Activated CD8-positive, alpha-beta memory T cell treated with anti-CD3 and anti-CD28 coated beads for 4 hours (primary cell): ENCODE results near the gene SDK1.
A peak's percentile ranks its signal among the peaks of the same experiment; 100 is the strongest.
"Not testable (repeated sequence)": the region's sequence is repeated elsewhere in the genome, so short reads cannot be mapped to it uniquely, and the experiment has no call there.

Experiments
- DNase-seq, 2 donors: peaks; one replicate each; pipeline ENCODE4 v3.0.0-alpha.2; 2020; ENCODE audit warnings: low read depth in 2 of 2

Gene SDK1

DNA sequence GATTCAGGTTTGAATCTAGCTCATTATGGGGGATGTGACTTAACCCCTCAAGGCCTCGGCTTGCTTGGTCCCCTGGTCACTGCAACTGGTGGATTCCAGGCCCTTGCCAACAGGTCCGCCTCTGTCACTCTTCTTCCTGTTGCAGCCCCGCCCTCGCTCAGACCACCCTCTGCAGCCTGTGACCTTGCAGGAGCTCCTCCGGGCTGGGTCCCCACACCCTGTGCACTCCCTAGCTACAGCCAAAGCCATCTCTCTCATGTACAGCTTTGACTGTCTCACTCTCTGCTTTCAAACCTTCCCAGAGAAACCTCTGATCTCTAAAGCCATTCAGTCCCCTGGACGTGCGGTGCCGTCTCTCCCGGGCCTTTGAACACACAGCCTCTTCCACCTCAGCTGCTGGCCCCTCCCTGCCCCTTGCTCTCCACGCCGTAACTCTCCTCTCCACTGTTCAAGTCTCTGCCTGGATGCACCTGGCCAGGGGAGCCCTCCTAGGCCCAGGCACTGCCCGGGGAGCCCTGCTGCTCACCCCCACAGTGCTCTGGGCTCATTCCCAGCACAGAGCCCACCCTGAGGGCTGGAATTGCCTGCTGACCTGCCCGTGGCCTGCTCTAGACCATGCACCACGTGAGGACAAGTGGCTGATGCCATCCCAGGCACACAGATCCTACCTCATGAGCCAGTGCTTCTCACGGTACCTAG, 895.2 kb downstream of the SDK1 start:
- DNase-seq, result no peak

DNA sequence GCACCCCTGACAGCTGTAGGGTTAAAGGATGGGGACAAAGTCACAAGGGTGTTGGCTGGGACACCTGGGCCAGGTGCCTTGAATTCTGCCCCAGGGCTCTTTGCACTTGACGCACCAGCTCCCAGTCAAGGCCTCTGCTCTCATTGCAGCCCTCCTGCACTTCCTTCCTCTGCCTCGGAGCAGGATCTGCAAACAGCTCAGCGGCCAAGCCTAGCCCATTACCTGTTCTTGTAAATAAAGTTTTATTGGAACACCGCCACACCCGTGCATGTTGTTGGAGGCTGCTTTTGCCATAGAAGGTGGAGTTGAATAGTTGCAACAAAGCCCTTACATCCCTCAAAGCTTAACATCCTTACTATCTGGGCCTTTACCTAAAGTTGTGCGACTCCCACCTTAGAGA, 897.2 kb downstream of the SDK1 start:
- no peak for DNase-seq

DNA sequence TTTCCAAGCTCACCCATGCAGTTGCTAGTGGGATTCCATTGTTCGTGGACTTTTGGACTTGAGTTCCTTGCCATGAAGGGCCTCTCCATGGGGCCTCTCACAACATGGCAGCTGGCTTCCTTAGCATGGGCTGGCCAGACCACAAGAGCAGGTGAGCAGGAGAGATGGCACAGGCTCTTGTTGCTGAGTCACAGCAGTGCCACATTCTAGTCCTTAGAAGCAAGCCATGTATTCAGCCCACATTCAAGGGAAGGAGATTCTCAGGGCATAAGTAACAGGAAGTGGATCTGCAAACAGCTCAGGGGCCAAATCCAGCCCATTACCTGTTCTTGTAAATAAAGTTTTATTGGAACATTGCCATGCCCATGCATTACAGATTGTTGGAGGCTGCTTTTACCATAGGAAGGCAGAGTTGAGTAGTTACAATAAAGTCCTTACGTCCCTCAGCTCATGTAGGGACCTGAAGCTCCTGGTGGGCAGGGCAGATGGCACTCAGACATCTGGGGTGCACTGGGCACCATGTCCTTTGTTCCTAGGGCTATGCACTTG, 899.6 kb downstream of the SDK1 start:
- DNase-seq, result no peak

DNA sequence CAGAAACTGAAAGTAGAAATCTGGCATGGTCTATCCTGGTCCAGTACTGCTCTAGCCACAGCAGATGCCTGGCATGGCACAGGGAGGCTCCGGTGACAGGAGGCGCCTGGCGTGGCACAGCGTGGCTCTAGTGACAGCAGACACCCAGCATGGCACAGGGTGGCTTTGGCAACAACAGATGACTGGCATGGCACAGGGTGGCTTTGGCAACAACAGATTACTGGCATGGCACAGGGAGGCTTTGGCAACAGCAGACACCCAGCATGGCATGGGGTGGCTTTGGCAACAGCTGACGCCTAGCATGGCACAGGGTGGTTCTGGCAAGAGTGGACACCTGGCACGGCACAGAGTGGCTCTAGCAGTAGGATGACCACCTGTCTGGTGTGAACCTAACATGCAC, 900.5 kb downstream of the SDK1 start:
- no peak for DNase-seq

DNA sequence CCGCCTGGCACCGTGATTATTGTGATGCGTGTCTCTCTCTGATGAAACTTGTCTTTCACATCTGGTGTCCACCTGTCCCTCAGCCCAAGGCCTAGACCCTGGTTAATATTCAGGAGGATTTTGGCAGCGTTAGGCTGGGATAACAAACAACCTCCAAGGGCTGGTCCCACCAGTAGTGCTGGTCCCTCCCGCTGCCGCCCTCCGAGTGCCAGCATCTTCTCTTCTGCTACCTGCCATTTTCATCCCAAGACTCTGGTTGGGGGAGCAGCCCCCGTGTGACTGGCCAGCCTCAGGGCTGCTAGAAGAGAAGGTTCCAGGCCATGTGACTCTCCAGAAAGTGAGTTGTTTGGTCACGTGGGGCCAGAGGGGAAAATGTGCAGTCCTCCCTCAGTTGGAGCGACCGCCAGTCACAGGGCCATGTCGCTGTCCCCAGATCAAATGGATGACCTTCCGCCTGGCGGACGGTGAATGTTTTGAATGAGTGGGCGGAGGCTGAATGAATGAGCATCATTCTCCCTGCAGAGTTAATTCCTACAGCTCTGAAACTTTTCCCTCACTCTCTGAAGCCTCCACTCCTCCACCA, 901.2 kb downstream of the SDK1 start:
- no peak for DNase-seq

DNA sequence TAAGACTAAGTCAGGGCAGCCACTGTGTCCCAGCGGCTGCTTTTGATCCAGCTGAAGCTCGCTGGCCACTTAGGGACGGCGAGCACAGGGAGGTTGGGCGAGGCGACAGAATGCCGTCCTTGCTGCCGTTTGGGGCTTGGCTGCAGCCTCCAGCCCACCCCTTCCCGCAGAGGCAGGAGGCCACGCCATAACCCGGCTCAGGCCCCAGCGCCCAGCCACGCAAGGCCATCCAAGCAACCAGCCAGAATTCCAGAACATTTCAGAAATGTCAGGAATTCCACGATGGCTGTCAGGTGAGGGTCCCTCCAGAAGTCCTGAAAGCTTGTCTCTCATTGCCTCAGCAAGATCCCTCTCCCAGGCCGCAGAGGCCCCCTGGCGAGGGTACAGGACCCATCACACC, 901.9 kb downstream of the SDK1 start:
- DNase-seq, result no peak

DNA sequence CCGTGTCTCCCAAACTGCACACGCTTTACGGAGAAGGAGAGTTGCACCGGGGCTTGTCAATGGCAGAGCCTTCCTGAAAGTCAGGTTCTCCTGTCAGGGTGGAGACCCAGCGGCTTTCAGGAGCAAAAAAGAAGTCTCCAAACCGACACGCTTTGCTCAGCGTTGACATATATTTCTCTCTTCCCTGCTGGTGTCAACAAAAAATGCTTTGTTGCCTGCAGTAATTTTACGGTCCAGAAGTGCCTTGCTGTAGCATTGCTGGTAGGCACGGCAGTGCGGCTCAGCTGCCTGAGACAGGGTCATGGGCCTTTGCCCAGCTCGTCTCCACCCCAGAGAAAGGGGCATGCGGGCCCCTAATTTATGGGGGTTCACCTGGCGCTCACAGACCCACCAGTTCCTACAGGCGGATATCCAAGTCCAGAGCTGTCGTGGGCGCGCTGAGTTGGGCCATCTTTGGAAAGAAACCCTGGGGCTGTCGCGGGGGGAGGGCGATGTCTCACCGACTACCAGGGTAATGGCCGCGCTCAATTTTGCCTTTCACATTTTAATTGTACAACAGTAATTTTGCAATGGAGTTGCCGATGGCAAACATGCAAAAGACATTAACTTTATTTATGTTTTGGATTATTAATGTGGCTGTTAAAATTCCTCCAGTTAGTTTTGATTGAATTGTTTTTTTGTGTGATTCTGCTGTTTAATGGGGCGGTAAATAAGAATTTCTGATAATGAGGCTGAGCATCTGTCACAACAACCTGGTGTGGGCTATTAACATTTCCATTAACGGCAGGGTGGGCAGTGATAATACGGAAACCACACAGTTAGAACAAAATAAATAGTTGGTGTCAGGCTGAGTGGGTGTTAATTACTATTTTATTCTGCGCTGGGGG, 902.8 kb downstream of the SDK1 start:
- no peak for DNase-seq

DNA sequence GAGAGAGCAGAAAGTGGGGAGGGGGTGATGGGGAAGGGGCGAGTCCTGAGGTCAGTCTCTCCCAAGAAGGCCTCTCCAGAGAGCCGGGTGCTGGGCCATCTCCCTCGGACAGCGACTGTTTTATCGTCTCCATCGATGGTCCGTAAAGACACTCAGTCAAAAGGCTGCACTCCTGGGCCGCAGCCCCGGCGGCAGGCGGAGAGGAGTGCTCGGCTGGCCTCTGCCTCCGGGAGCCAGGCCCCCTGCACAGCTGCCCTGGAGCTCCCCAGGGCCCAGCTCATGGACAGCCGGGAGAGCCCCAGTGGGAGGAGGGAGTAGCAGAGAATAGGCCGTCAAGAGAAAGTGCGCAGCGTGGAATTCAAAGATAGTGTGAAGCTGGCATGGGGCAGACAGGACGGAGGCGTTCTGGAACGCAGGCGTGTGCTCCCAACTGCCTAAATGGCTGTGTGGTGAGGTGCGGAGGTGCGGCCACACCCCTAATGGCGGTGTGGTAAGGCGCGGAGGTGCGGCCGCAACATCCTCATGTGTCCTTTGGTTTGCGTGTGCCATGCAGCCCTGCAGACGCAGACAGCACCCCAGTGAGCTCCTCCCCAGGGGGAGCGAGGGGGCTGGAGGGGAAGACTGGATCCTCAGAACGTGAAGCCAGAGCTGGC, 903.6 kb downstream of the SDK1 start:
- peak in 1 of 2 donors; percentile 9 for DNase-seq

DNA sequence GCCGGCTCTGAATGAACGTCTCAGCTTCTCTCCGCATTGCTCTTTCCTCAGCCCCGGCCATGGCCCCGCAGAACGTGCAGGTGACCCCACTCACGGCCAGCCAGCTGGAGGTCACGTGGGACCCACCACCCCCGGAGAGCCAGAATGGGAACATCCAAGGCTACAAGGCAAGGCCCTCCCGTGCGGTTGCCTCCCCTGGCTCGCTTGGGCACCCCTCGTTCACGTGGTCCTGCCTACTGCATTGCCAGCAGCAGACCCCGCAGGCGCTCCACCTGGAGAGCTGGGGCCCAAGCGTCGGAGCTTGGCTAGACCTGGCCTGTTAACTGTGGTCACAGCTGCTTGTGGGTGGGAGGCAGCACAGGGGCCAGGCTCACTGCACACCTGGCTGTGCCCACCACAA, 904.8 kb downstream of the SDK1 start:
- DNase-seq, result no peak

DNA sequence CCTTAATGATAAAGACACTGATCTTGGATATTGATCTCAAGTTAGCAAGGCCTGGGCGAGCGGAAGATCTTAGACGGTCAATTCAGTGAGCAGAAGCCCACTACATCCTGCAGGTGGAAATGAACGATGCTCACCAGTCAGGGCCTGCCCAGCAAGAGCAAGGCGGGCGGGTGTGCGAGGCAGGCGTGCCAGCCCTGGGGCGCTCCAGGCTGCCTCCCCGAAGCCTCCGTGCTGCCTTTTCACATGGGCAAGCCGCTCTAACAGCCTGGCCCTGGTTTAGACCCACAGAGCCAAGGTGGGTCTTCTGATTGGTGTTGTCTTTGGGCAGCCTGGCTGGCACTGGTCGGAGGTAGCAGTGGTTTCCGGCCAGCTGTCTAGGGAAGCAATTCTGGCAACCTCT, 906.0 kb downstream of the SDK1 start:
- DNase-seq, result no peak

DNA sequence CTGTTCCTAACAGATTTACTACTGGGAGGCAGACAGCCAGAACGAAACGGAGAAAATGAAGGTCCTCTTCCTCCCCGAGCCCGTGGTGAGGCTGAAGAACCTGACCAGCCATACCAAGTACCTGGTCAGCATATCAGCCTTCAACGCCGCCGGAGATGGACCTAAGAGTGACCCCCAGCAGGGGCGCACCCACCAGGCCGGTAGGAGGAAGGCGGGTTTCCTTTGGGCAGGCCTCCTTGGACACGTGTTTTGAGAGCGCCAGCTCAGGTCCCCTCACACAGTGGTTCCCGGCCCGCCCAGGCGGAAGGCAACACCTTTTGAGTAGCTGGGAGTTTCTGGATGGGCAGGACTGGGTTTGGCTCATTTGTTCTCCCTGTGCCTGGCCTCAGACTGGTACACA, 907.0 kb downstream of the SDK1 start:
- no peak for DNase-seq

DNA sequence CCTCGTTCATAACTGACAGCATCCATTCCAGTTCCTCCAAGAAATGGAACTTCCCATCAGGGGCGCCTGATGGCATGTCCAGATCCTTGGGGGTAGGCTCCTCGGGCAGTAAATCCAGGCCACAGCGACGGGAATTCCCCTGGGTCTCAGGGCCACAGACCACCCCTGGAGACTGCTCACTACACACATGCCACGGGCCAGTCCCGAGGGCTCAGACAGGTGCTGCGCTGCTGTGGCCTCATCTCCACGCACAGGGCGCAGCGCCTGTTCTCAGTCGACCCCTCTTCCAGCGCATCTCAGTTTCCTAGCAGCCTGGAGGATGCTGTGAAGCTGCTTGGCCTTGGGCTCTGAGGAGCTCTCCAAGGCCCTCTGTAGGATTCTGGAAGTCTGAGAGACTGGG, 907.5 kb downstream of the SDK1 start:
- no peak for DNase-seq

DNA sequence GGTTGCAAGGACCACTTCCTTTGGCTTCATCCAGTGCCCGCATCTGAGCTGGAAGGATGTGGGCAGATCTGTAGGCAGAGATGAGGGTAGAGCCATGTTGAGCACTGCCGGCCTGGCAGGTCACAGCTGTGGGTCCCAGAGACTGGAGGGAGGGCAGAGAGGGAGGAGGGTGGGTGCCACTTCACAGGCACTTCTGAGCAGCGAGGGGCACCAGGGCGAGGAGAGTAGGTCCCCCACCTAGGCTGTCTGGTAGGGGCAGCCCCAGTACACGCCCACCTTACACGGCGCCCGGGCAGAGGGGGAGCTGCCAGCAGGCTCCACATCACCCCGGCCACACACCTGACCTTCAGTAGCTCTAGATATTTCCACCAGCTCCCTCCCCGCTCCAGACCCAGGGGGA, 908.1 kb downstream of the SDK1 start:
- DNase-seq, result no peak

DNA sequence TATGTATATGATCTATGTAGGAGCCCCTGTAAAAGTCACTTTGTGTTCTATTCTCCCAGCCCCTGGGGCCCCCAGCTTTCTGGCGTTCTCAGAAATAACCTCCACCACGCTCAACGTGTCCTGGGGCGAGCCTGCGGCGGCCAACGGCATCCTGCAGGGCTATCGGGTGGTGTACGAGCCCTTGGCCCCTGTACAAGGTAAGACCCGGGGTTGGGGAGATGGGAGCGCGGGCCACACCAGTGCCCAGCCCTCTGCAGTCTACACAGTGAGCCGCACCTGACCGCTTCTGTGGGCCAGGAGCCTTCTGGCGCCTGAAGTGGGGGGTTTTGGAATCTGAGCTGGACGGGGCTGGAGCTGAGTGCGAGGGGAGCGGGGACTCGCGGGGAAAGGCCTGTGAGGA, 908.9 kb downstream of the SDK1 start:
- DNase-seq, result no peak

DNA sequence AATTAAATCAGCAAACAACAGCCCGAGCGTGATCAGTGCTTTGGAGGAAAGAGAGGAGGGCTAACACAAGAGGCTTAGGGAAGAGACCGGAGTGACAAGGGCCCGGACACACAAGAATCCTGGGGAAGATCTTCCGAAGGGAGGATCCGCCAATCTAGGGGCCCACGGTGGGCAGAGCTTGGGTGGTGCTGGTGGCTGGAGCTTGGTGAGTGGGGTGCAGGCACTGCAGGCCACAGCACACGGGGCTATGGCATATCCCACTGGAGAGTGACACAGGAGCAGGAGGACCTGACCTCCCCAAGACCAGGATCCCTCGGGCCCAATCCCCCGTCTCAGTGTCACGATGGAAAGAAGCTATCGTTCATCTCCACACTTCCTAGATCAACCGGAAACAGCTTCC, 909.8 kb downstream of the SDK1 start:
- DNase-seq, result no peak

DNA sequence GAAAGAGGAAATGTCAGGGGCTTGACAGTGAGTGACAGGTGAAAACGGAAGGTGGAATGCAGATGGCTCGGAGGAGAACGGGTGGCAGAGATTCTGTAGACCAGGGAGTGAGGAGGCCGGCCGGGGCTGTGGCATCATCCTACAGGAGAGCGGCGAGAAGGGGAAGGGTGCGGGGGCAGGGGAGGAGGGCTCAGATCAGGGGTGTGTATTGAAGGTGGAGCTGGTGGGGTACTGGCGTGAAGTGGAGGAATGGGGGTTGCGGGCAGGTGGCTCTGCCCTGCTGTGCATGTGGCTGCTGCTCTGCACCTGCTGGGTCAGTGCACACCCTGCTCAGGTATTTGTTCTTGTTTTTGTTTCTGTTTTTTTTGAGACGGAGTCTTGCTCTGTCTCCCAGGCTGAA, 910.2 kb downstream of the SDK1 start:
- no peak for DNase-seq

DNA sequence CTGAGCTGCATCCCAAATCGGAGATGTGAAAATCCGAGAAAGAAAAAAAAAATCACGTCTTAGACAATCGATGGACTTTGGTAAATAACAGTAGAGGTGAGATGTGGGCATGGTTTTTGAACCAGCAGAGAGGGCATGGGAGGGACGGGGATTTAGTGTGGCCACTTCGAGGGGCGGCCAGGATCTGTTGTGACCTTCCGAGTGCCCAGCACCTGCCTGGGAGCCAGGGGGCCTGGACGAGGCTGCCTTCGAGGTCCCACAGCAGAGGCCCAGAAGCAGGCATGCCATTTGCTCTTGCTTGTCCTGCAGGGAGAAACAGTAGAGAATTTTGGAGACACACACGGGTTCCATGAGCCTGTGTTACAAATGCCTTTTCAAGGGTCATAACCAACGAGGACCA, 911.3 kb downstream of the SDK1 start:
- no peak for DNase-seq

DNA sequence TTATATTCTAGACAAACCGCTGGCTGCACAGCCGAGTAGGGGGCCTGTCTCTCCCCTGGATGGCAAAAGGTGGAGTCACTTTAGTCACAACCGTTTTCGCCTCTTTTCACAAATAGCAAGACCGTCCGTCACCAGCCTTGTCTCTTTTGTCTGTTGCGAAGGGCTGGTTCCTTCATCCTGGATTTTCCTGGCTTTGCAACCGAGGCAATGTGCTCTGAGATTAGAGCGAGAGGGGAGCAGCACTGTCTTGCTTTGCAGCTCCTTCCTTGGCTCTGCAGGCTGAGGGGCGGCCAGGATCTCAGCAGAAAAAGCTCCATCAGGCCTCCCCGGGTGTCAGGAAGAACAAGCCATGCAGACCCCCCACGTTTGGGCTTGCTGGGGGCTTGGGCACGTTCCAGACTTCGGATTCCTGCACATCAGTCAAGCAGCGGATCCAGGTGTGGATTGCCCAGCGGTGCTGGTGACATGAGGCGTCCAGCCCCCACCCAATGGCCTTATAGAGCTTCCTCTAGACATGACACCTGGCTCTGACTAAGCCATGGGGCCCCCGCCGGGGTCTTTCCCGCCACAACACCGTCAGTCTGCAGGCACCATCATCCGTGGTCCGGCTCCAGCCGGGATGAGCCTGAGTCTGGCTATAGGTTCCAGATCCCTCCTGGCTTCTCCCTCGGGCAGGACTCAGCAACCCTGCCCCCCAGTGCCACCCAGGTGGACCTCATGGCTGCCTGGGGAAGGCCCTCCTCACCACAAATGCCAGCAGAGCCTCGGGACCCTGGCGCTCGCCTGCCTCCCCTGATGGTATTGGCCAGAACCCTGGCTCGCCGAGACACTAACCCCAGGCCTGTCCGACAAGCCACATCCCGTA, 913.5 kb downstream of the SDK1 start:
- no peak for DNase-seq

DNA sequence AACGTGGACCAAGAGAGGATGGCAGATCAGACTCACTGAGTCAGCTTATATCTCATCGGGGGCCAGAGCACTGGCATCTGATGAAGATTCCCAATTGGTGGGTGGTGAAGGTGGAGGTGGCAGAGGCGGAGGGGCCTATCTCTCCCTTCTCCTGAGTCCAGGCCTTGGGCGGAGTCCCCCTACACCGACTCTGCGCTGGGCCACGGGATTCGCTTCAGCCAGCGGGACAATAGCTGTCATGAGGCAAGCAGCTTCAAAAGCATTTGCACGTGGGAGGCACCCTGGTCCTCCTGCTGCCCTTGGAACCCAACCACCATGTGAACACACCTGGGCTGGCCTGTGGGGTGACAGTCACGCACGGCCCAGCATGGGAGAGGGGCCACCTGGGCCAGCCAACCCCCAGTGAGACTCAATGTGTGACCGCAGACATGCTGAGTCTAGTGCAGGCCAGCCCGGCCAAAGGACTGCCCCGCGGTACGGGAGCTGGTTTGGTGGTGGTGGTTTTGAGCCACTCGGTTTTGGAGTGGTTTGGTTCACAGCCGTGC, 914.2 kb downstream of the SDK1 start:
- DNase-seq, result no peak

DNA sequence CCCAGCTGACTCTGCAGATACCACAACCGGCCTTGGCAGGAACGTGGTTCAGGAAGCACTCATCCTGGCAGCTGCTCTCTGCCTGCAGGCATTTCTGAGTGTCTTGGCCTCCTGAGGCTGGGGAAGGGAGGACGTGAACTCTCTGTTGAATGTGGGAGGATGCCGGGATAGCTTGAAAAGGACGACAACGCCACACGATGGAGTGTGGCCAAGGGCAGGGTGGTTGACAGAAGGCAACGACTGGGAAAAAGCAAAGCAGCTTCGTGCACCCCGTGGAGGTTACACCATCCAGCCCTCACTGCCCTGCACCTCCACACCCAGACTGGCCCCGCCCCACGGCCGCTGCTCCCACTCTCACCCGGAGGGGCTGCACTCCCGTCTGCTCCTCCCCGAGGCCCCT, 915.0 kb downstream of the SDK1 start:
- no peak for DNase-seq

DNA sequence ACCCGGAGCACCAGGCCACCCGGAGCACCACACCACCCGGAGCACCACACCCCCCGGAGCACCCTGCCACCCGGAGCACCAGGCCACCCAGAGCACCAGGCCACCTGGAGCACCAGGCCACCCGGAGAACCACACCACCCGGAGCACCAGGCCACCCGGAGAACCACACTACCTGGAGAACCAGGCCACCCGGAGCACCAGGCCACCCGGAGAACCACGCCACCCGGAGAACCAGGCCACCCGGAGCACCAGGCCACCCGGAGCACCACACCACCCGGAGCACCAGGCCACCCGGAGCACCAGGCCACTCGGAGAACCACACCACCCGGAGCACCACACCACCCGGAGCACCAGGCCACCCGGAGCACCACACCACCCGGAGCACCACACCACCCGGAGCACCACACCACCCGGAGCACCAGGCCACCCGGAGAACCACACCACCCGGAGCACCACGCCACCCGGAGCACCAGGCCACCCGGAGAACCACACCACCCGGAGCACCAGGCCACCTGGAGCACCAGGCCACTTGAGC, 916.1 kb downstream of the SDK1 start:
- not testable (repeated sequence) for DNase-seq
